Thyroid gland (tissue), 4 donors: ENCODE measurements around the gene ELAC2.

ENCODE experiments used
- POLR2A ChIP-seq, 2 donors: fragments of 450-650 bp; IDR thresholded peaks; one replicate each; pipeline ENCODE4 v1.6.1; 2017; ENCODE audit warnings: antibody characterized with exemption in 2 of 2, mild to moderate bottlenecking in 2 of 2, moderate library complexity in 1 of 2
- TF ChIP-seq, protein P1 (sequence below), 6 experiments: fragments of 200-600 bp in 3 of 6; fragments of 450-650 bp in 3 of 6; sonication (generic) in 3 of 6; IDR thresholded peaks; one replicate each; pipeline ENCODE4 v1.5.1; 2016 to 2019; ENCODE audit warnings: antibody characterized with exemption in 6 of 6, mild to moderate bottlenecking in 2 of 6, inconsistent platforms in 1 of 6, moderate library complexity in 1 of 6

DNA sequence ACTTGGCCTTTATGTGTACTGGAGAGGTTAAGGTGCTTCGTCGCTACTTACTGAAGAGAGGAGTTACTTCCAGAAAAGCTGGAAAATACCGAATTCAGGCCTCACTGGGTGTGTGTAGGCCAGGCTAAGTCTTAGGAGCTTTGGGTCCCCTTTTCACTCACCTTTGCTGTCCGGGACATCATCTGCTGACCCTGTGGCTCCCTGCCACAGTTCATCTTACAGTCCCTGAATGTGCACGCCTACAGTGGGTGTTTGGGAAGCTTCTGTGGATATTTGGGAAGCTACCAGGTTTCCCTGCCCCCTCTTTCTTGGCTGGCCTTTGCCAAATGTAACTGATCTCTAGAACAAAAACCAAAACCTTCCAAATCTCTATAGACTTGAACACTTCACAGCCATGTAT lies 51.4 kb downstream of the ELAC2 start:
- TF ChIP-seq, protein P1, sequence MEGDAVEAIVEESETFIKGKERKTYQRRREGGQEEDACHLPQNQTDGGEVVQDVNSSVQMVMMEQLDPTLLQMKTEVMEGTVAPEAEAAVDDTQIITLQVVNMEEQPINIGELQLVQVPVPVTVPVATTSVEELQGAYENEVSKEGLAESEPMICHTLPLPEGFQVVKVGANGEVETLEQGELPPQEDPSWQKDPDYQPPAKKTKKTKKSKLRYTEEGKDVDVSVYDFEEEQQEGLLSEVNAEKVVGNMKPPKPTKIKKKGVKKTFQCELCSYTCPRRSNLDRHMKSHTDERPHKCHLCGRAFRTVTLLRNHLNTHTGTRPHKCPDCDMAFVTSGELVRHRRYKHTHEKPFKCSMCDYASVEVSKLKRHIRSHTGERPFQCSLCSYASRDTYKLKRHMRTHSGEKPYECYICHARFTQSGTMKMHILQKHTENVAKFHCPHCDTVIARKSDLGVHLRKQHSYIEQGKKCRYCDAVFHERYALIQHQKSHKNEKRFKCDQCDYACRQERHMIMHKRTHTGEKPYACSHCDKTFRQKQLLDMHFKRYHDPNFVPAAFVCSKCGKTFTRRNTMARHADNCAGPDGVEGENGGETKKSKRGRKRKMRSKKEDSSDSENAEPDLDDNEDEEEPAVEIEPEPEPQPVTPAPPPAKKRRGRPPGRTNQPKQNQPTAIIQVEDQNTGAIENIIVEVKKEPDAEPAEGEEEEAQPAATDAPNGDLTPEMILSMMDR (IDR thresholded peaks at IDR 0.05), result no peak
- TF ChIP-seq POLR2A (IDR thresholded peaks at IDR 0.05), result no peak
